B cell (primary cell): ENCODE data around the gene PLEKHH2. TPM values are rescaled to one million over a fixed set of nuclear protein-coding genes. Genes with fewer than 3 reads are reported as not detected.

ENCODE experiments used
- ATAC-seq: fragments of 200-7000 bp; cut with Tn5 transposase; one replicate; pipeline ENCODE4 v1.10.0; 2021; ENCODE audit warnings: low read depth, mild to moderate bottlenecking, moderate number of reproducible peaks, moderate library complexity
- CTCF ChIA-PET: fragments of 350-600 bp; sonication (Branson Sonifier 250); formaldehyde crosslinking; loops from one replicate; lab custom pipeline; 2021; ENCODE audit warnings: antibody characterized with exemption, inconsistent platforms; lab: Charles Lee
- POLR2A ChIA-PET: fragments of 350-600 bp; sonication (Branson Sonifier 250); formaldehyde crosslinking; loops from one replicate; lab custom pipeline; 2021; ENCODE audit warnings: antibody characterized with exemption; lab: Charles Lee
- DNase-seq: peaks from one replicate; pipeline ENCODE4 v3.0.0; 2013
- H2AFZ ChIP-seq: 2 replicates; pipeline ENCODE4 v1.6.1; 2012; ENCODE audit warnings: mild to moderate bottlenecking, low read depth, low read length; ENCODE audit not compliant: insufficient read depth, poor library complexity, severe bottlenecking
- H3K27ac ChIP-seq, 2 donors: 1 replicate in 1 of 2; 2 replicates in 1 of 2; pipeline ENCODE4 v1.5.1; 2012 to 2013; ENCODE audit warnings: low read length in 2 of 2, mild to moderate bottlenecking in 2 of 2, moderate library complexity in 1 of 2
- H3K27me3 ChIP-seq, 4 experiments: fragments of 200-600 bp in 1 of 4; sonication (generic) in 1 of 4; replicated peaks in 1 of 4; 1 replicate in 2 of 4; 2 replicates in 2 of 4; pipeline versions ENCODE4 v1.6.1 to v1.7.0; 2013 to 2016; ENCODE audit warnings: low read length in 3 of 4, mild to moderate bottlenecking in 2 of 4, mixed read lengths in 1 of 4, moderate library complexity in 1 of 4; ENCODE audit not compliant: insufficient read depth in 4 of 4, control insufficient read depth in 3 of 4; ENCODE audit errors: control extremely low read depth in 1 of 4
- H3K36me3 ChIP-seq, 2 experiments: replicated peaks in 1 of 2; 1 replicate in 1 of 2; 2 replicates in 1 of 2; pipeline versions ENCODE4 v1.6.1 to v1.7.1; 2013; ENCODE audit warnings: low read length in 1 of 2; ENCODE audit not compliant: insufficient read depth in 2 of 2, control insufficient read depth in 1 of 2; ENCODE audit errors: control extremely low read depth in 1 of 2, extremely low read depth in 1 of 2
- H3K4me1 ChIP-seq, 2 donors: fragments of 200-600 bp in 1 of 2; sonication (generic) in 1 of 2; 1 replicate in 1 of 2; 2 replicates in 1 of 2; pipeline versions ENCODE4 v1.5.1 to v1.6.1; 2013 to 2017; ENCODE audit warnings: low read length in 2 of 2; ENCODE audit not compliant: control insufficient read depth in 2 of 2, insufficient read depth in 2 of 2
- H3K4me2 ChIP-seq: replicated peaks from 2 replicates; pipeline ENCODE3; 2012; ENCODE audit warnings: mild to moderate bottlenecking, low read depth, low read length; ENCODE audit not compliant: poor library complexity, severe bottlenecking
- H3K4me3 ChIP-seq, 5 experiments: fragments of 200-600 bp in 1 of 5; sonication (generic) in 1 of 5; 1 replicate in 3 of 5; 2 replicates in 2 of 5; pipeline versions ENCODE4 v1.5.1 to v1.7.0; 2011 to 2016; ENCODE audit warnings: low read length in 4 of 5, mild to moderate bottlenecking in 4 of 5, low read depth in 2 of 5, control low read depth in 1 of 5, moderate library complexity in 1 of 5; ENCODE audit not compliant: insufficient read depth in 1 of 5; ENCODE audit errors: control extremely low read depth in 1 of 5, extremely low read depth in 1 of 5
- H3K79me2 ChIP-seq: fragments of 200-600 bp; sonication (generic); one replicate; pipeline ENCODE4 v1.6.0; 2016; ENCODE audit warnings: low read length; ENCODE audit not compliant: control insufficient read depth, insufficient read depth
- H3K9ac ChIP-seq: fragments of 200-600 bp; sonication (generic); 2 replicates; pipeline ENCODE4 v1.6.1; 2017; ENCODE audit warnings: mild to moderate bottlenecking, low read length, moderate library complexity
- H3K9me3 ChIP-seq, 3 donors: one replicate each; pipeline versions ENCODE4 v1.6.1 to v1.7.1; 2013; ENCODE audit warnings: low read length in 2 of 3; ENCODE audit not compliant: control insufficient read depth in 2 of 3, insufficient read depth in 1 of 3; ENCODE audit errors: control extremely low read depth in 1 of 3
- H4K20me1 ChIP-seq: 2 replicates; pipeline ENCODE4 v1.6.0; 2012; ENCODE audit warnings: mild to moderate bottlenecking, low read length; ENCODE audit not compliant: insufficient read depth, control insufficient read depth, poor library complexity, severe bottlenecking
- H3K27ac Mint-ChIP-seq: one replicate; pipeline ENCODE4 v1.8.0; 2021; ENCODE audit warnings: mixed read lengths
- H3K27me3 Mint-ChIP-seq: one replicate; pipeline ENCODE4 v1.8.0; 2021; ENCODE audit warnings: mixed read lengths
- H3K4me1 Mint-ChIP-seq: one replicate; pipeline ENCODE4 v1.8.0; 2021; ENCODE audit warnings: mixed read lengths
- H3K4me3 Mint-ChIP-seq: one replicate; pipeline ENCODE4 v1.8.0; 2021; ENCODE audit warnings: mixed read lengths
- H3K9me3 Mint-ChIP-seq: one replicate; pipeline ENCODE4 v1.8.0; 2022; ENCODE audit warnings: mixed read lengths; ENCODE audit not compliant: insufficient read depth
- CTCF ChIP-seq: fragments of 200-600 bp; IDR thresholded peaks from one replicate; pipeline ENCODE4 v1.8.0; 2022; ENCODE audit warnings: antibody characterized with exemption, mild to moderate bottlenecking
- EZH2 ChIP-seq: IDR thresholded peaks from 2 replicates; pipeline ENCODE4 v1.6.1; 2012; ENCODE audit warnings: borderline replicate concordance, low read depth, mild to moderate bottlenecking, moderate library complexity, low read length; ENCODE audit not compliant: insufficient read depth, poor library complexity, severe bottlenecking
- WGBS: methylation state at CpG from one replicate; pipeline ENCODE4 v1.1.5; 2013; ENCODE audit warnings: missing lambda C conversion rate; ENCODE audit not compliant: insufficient coverage; 5-methylcytosine and 5-hydroxymethylcytosine counted together
- intact Hi-C: fragments of 100-400 bp; cut with micrococcal nuclease; formaldehyde crosslinking; loops from one replicate; pipeline ENCODE4 v1.10.0; 2022
- polyA plus RNA-seq: library from polyadenylated mRNA; depleted of rRNA; stranded (reverse); fragments of >200 nt; gene quantifications from 2 replicates; pipeline ENCODE4 v1.2.3, GENCODE V29; 2012
- total RNA-seq, 2 donors: library from RNA; stranded (reverse); fragments of 120-200 nt in 1 of 2; gene quantifications; 1 replicate in 1 of 2; 2 replicates in 1 of 2; pipeline versions ENCODE4 v1.2.3 to v1.2.4, GENCODE V29; 2013 to 2022

The PLEKHH2 gene
- total and polyA plus RNA-seq, 2 donors (not counting 1 experiment from before 2014, with no cell fraction given): 0.17 to 0.19 TPM

DNA sequence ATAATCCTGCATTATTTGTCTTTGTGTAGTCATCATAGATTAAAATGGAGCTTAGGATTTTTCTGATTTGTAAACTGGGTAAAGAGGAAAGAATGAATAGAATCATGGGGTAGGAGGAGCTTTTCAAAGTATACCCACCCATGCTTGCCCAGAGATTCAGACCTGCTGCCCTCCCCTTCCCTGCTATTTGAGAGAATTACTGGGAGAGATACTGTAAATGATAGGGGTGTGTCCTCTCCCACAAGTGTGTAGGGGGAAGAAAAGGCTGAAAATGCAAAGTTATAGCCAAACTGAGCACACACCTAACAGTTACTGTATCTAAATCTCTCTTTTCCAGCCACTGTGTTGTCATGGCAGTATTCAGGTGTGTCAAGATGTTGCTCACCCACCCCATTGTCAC is 115.2 kb downstream of the PLEKHH2 start:
- H3K27me3 Mint-ChIP-seq: peaks cover 9% of the 10 kb centered on the region
- Histone ChIP-seq H3K36me3 (no peaks in the 10 kb centered on the region), H3K9ac (no peak overlapping the region), H4K20me1 (no peaks in the 10 kb centered on the region), H3K79me2 (no peaks in the 10 kb centered on the region), H3K9me3 (no peaks in the 10 kb centered on the region), H3K4me1 (no peaks in the 10 kb centered on the region), H3K4me2 (no peak overlapping the region), H3K27me3 (no peaks in the 10 kb centered on the region), H2AFZ (no peak overlapping the region), H3K27ac (no peak overlapping the region), H3K4me3 (no peak overlapping the region)
- DNase-seq (no peak), ATAC-seq (no peak)
- H3K9me3 Mint-ChIP-seq: no peaks in the 10 kb centered on the region
- POLR2A ChIA-PET: no interaction called here
- intact Hi-C loops: no loop called here
- no peaks in the 10 kb centered on the region for H3K4me1 Mint-ChIP-seq
- CTCF ChIA-PET: no interaction called here
- TF ChIP-seq EZH2: no peak
- TF ChIP-seq CTCF: no peak
- H3K4me3 Mint-ChIP-seq: no peak overlapping the region
- no peak overlapping the region for H3K27ac Mint-ChIP-seq

GRCh38 chr2:43754180-43754579 is 117.1 kb downstream of the PLEKHH2 start:
- ChIA-PET POLR2A (no interaction called here), CTCF (no interaction called here)
- no peak overlapping the region for H2AFZ ChIP-seq
- Mint-ChIP-seq H3K27me3 (peaks cover 9% of the 10 kb centered on the region), H3K27ac (no peak overlapping the region), H3K9me3 (no peaks in the 10 kb centered on the region), H3K4me1 (no peaks in the 10 kb centered on the region), H3K4me3 (no peak overlapping the region)
- TF ChIP-seq EZH2 (no peak), CTCF (no peak)
- WGBS: 100% methylated on average over 1 of the region's 7 CpGs
- H3K79me2 ChIP-seq: no peaks in the 10 kb centered on the region
- ATAC-seq (no peak), DNase-seq (no peak)
- no peaks in the 10 kb centered on the region for H3K36me3 ChIP-seq
- no peaks in the 10 kb centered on the region for H3K9me3 ChIP-seq
- intact Hi-C loops: no loop called here
- H3K4me1 ChIP-seq: no peaks in the 10 kb centered on the region
- no peak overlapping the region for H3K9ac ChIP-seq
- H4K20me1 ChIP-seq: no peaks in the 10 kb centered on the region
- H3K4me2 ChIP-seq: no peak overlapping the region
- no peak overlapping the region for H3K4me3 ChIP-seq
- H3K27me3 ChIP-seq: peaks cover 0 to 3% (median 0%) of the 10 kb centered on the region in 4 experiments
- H3K27ac ChIP-seq: no peak overlapping the region
